HG03175 (cell line): Measurements from ENCODE around the gene LAMA5.

Source experiments
- ATAC-seq: cut with Tn5 transposase; IDR thresholded peaks from one replicate; pipeline ENCODE4 v1.9.1; 2021; ENCODE audit warnings: mild to moderate bottlenecking, moderate library complexity; ENCODE audit not compliant: unreplicated experiment

The LAMA5 gene

DNA sequence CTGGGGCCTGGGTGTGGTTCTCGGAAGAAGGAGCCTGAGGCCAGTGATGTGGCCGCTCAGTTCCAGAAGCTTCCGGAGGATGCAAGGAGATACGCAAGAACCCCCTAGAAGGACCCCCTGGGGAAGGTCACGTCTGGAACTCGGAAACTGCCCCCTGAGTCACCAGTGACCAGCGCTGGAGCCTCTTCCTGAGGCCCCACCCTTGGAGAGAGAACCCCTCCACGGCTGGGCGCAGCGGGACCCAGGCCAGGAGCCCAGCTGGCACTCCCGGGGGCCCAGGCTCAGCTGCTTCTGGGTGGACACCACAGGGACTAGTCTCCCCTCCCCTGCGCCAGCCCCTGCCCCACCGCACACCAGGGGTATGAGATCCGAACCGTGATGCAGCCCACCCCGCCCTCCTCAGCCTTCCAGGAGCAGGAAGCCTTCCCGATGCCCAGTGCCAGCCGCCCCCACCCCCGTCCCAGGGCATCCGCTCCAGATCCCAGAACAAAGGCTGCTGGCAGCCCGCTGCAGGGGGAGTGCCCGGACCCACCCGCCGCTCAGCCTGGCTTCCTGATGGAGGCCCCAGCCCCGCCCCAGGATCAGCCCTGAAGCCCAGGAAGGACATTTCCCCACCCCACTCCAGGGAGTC lies 7.5 kb downstream of the LAMA5 start:
- ATAC-seq: no peak

DNA sequence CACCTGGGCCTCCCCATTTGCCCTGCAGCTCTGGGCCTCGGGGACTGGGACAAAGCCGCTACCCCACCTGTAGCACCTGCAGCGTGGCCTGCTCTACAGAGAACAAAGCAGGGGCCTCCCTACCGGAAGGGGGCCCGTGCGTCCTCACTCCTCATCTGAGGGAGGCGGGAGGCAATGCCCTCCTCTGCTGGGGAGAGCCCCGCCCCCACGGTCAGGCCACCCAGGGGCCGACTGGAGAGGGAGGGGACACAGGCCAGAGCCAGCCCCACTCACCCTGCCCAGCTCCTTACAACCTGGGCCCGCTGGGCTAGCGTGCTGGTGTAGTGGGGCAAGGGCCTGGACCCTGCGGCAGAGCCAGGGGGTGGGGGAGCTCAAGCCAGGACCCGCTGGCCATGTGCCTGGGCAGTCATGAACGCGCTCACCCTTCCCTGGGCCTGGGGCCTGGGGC lies 8.0 kb downstream of the LAMA5 start:
- ATAC-seq: no peak

- no peak for ATAC-seq
Observed at GRCh38 chr20:62358171-62359042, 8.7 kb downstream of the LAMA5 start.

- ATAC-seq: no peak
Observed at GRCh38 chr20:62357681-62358080, 9.4 kb downstream of the LAMA5 start.

GRCh38 chr20:62357187-62357667 lies 9.9 kb downstream of the LAMA5 start:
- no peak for ATAC-seq

DNA sequence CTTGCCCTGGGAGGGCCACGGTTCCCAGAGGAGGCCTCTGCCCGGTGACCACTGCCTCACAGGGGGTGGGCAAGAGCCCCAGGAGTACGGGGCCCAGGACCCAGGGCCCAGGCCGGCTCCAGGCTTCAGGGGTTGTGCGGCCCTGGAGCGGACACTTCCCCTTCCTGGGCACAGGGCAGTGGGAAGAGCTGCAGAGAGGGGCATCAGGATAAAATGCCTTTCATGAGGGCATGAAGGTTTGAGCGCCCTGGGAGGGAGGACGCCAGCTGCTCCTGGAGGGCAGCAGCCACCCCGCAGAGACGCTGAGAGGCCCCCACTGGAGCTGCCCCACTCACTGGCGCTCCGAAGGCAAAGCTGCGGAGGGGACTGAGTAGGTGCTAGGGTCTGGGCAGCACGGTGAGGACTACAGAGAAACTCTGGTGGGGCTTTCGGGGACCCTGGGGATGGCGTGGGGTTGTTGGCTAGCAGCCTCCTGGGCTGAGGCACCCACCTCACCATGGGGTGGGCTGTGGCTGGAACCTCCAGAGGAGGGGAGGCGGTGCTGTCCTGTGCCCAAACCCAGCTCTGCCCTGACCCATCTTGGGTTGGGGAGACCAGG lies 10.4 kb downstream of the LAMA5 start:
- no peak for ATAC-seq

DNA sequence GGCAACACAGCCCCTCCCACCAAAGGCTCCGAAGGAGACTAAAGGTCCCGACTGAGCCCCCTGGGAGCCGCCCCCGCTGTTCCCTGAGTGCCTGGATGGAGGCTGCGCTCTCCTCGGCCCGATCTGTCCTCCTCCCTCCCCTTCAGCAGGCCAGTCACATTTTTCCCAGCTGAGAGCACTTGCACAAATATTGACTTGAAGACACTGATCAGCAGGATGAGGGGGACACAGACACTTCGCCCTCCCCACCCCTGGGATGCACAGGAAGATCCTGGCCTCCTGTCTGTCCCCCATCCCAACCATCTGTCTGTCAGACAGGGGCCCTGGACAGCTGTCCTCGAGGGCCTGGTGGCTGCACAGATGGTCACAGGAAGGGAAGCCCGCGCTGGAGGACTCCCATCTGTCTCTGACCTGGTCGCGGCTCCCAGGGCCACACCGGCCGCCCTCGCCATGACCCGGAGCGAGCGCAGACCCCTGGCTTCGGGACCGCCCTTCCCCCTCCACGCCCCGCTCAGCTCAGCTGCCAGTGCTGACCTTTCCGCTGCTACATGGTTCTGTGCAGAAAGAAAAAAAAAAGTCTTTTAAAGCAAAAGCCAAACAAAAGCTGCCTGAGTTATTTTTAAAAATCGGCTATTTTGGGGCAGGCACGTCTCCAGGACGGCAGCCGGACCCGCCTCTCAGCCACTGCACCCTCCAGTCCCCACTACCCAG lies 11.1 kb downstream of the LAMA5 start:
- ATAC-seq: no peak

GRCh38 chr20:62355516-62355877 lies 11.6 kb downstream of the LAMA5 start:
- ATAC-seq: no peak

GRCh38 chr20:62354811-62355341 lies 12.2 kb downstream of the LAMA5 start:
- ATAC-seq: no peak

GRCh38 chr20:62354031-62354808 lies 12.9 kb downstream of the LAMA5 start:
- no peak for ATAC-seq

GRCh38 chr20:62353289-62354030 lies 13.7 kb downstream of the LAMA5 start:
- no peak for ATAC-seq

DNA sequence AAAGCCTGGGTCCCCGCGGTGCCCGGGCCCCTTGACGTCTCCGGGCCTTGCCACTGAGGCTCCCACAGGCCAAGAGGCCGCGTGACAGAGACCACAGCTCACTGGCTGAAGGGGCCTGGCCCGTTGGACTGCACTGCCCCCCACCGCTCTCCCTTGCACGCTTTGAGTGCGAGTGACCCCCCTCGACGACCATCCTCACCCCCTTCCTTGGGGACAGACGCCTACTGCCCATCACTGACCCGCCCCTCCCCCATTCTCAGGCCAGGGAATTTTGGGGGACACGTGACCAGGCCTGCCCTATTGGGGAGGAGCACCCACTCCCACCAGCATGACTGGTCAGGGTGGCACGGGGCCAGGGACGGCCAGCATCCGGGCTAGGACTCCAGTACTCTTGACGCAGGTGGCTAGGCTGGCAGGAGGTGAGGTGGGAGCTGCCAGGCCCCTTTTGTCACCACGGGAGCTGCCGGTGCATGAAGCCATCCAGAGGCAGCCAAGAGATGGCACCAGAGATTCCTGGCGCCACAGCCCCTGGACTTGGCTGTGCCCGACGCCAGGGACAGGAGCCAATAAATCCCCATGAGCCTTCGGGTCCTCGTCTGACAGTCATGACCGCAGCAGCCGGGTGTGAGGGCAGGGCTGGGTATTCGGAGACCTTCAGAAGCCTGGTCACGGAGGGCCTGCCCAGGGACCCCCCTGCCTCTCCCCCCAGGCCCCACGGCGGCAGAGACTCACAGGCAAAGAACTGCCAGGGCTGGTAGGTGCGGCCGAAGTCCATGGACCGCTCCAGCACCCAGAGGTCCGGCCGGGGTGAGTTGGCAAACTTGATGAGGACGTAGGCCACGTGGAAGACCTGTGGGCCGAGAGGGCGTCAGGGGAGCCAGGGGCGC lies 14.5 kb downstream of the LAMA5 start:
- ATAC-seq: no peak

DNA sequence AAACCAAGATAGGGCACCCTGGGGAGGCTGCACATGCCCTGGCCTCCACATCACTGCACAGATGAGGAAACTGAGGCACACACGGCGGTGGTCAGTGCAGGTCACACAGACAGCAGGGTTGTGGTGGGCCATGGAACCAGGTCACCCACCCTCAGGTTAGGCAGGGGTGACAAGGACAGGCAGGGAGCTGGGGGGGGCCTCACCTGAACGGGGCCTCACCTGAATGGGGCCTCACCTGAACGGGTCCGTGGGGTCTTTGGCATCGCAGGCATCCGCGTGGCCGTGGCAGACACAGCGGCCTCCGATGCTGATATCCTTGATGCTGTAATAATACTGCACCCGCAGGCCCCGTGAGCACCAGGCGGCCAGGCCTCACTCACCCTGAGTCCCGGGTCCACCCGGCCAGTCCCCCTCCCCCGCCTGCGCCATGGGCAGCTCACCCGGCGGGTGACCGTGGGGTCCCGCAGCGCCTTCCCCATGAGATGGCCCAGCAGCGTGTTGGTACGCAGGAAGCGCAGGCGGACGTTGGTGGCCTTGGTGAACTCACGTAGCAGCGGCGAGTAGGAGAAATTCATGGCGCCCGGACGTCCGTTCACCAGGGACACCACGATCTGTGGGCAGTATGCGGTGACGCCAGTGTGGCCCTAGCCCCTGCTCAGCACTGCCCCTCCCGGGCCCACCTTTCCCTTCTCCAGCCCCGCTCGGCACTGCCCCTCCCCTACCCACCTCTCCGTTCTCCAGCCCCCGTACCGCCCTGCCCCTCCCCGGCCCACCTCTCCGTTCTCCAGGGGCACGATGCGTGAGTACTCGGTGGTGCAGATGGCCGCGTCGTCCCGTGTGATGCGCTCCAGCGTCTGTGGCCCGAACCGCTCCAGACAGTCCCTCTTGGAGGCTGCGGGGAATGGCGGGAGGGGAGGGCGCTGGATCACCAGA lies 15.4 kb downstream of the LAMA5 start:
- no peak for ATAC-seq

- ATAC-seq: no peak
Observed at GRCh38 chr20:62350629-62351422, 16.3 kb downstream of the LAMA5 start.

GRCh38 chr20:62350098-62350628 lies 16.9 kb downstream of the LAMA5 start:
- no peak for ATAC-seq

DNA sequence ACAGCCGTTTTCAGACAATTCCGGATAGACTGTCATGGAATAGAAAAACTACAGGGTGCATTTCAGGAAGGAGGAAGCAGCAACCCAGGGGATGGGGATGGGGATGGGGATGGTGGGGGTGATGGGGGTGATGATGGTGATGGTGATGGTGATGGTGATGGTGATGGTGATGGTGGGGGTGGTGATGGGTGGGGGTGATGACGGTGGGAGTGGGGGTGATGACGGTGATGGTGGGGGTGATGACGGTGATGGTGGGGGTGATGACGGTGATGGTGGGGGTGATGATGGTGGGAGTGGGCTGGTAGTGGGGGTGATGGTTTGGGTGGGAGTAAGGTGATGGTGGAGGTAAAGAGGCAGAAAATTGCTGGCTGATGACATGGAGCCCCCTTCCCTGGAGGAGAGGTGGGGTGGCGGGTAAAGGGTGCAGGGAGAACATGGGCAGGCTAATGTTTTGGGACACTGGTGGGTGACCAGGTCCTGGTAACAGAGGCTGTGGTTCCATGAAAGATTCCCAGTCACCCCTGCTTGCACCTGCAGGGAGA lies 17.5 kb downstream of the LAMA5 start:
- no peak for ATAC-seq
